ENCODE measurements around the gene GFM1. TPM values are rescaled to one million over a fixed set of nuclear protein-coding genes. Genes with fewer than 3 reads are reported as not detected.

GFM1 gene
- total and polyA plus RNA-seq, 2 donors (not counting 1 experiment from before 2014, with no cell fraction given): 9.8 to 46.0 TPM

GRCh38 chr3:158672215-158673176 lies 28.2 kb downstream of the GFM1 start, which contains the start of gene LXN:
TSS of gene LXN (minus strand) at chr3:158672648. CDS start at chr3:158672478, 170 bp downstream.
- CTCF ChIA-PET: interaction anchor here (1.6 to 2.7 kb wide), 2 partner anchors 13 to 28 kb away, joined by 5 to 10 read pairs; partner anchors contain the start of gene GFM1
- Histone ChIP-seq H3K4me2 (replicated peaks; ENCODE audit: low read depth, low read length, poor library complexity, severe bottlenecking) (peak within 1 kb of the TSS; percentile 86), H4K20me1 (ENCODE audit: control insufficient read depth, insufficient read depth, low read length, poor library complexity, severe bottlenecking) (no peaks in the 10 kb centered on the region)

More at GRCh38 chr3:158672215-158673176, 28.2 kb downstream of the GFM1 start, which contains the start of gene LXN:
- Mint-ChIP-seq H3K27me3 (no peaks in the 10 kb centered on the region), H3K4me3 (peak within 1 kb of the TSS; percentile 96), H3K4me1 (peaks cover 25% of the 10 kb centered on the region), H3K27ac (peak within 1 kb of the TSS; percentile 92), H3K9me3 (ENCODE audit: insufficient read depth) (no peaks in the 10 kb centered on the region)
- DNase-seq: peak; percentile 78
- H3K27me3 ChIP-seq (replicated peaks in 1 of 4; ENCODE audit: control extremely low read depth in 1 of 4, control insufficient read depth in 3 of 4, insufficient read depth in 4 of 4, low read length in 3 of 4): no peaks in the 10 kb centered on the region
- H3K79me2 ChIP-seq (ENCODE audit: control insufficient read depth, insufficient read depth, low read length): no peaks in the 10 kb centered on the region
- H2AFZ ChIP-seq (ENCODE audit: insufficient read depth, low read depth, low read length, poor library complexity, severe bottlenecking): peak within 1 kb of the TSS; percentile 82
- intact Hi-C loops (cut with micrococcal nuclease): loop anchor here (1.0 to 2.0 kb wide), 4 partner anchors 11 to 130 kb away; partner anchors contain the start of genes GFM1 and MFSD1
- H3K36me3 ChIP-seq (replicated peaks in 1 of 2; ENCODE audit: control extremely low read depth in 1 of 2, control insufficient read depth in 1 of 2, extremely low read depth in 1 of 2, insufficient read depth in 2 of 2, low read length in 1 of 2): peaks cover 0 to 17% of the 10 kb centered on the region in 2 experiments
- H3K4me3 ChIP-seq (ENCODE audit: control extremely low read depth in 1 of 5, extremely low read depth in 1 of 5, insufficient read depth in 1 of 5, low read depth in 2 of 5, low read length in 4 of 5): peak within 1 kb of the TSS; percentile 58 to 80 (median 76)
- ATAC-seq (ENCODE audit: low read depth): peak; percentile 97
- POLR2A ChIA-PET: no interaction called here
- TF ChIP-seq EZH2 (IDR thresholded peaks at IDR 0.05; ENCODE audit: borderline replicate concordance, insufficient read depth, low read depth, low read length, poor library complexity, severe bottlenecking): no peak
- TF ChIP-seq, protein P1, sequence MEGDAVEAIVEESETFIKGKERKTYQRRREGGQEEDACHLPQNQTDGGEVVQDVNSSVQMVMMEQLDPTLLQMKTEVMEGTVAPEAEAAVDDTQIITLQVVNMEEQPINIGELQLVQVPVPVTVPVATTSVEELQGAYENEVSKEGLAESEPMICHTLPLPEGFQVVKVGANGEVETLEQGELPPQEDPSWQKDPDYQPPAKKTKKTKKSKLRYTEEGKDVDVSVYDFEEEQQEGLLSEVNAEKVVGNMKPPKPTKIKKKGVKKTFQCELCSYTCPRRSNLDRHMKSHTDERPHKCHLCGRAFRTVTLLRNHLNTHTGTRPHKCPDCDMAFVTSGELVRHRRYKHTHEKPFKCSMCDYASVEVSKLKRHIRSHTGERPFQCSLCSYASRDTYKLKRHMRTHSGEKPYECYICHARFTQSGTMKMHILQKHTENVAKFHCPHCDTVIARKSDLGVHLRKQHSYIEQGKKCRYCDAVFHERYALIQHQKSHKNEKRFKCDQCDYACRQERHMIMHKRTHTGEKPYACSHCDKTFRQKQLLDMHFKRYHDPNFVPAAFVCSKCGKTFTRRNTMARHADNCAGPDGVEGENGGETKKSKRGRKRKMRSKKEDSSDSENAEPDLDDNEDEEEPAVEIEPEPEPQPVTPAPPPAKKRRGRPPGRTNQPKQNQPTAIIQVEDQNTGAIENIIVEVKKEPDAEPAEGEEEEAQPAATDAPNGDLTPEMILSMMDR (IDR thresholded peaks at IDR 0.05): peak; percentile 48
- peaks cover 11 to 12% of the 10 kb centered on the region in 2 donors for H3K4me1 ChIP-seq (ENCODE audit: control insufficient read depth in 2 of 2, insufficient read depth in 2 of 2, low read length in 2 of 2)
- WGBS (ENCODE audit: insufficient coverage): 8% methylated on average over 20 of the region's 30 CpGs
- H3K9ac ChIP-seq (ENCODE audit: low read length): peak within 1 kb of the TSS; percentile 81
- H3K27ac ChIP-seq (ENCODE audit: low read length in 2 of 2): peak within 1 kb of the TSS; percentile 44 to 58
- H3K9me3 ChIP-seq (ENCODE audit: control extremely low read depth in 1 of 3, control insufficient read depth in 2 of 3, insufficient read depth in 1 of 3, low read length in 2 of 3): no peaks in the 10 kb centered on the region

Data from B cell (primary cell).